Neutrophil (primary cell): Measurements from ENCODE around the gene TARS3.

Experiments
- H3K27ac ChIP-seq: fragments of 200-600 bp; sonication (generic); 2 replicates; pipeline ENCODE4 v1.5.1; 2016; ENCODE audit warnings: mild to moderate bottlenecking, moderate library complexity
- H3K27me3 ChIP-seq: fragments of 200-600 bp; sonication (generic); 2 replicates; pipeline ENCODE4 v1.6.0; 2016; ENCODE audit warnings: mild to moderate bottlenecking
- H3K36me3 ChIP-seq: fragments of 200-600 bp; sonication (generic); 2 replicates; pipeline ENCODE4 v1.5.1; 2017
- H3K4me1 ChIP-seq, 2 experiments: fragments of 200-600 bp in 1 of 2; sonication (generic) in 1 of 2; 1 replicate in 1 of 2; 2 replicates in 1 of 2; pipeline versions ENCODE4 v1.5.1 to v1.6.1; 2013 to 2016; ENCODE audit warnings: low read depth in 1 of 2, low read length in 1 of 2, mild to moderate bottlenecking in 1 of 2, moderate library complexity in 1 of 2; ENCODE audit not compliant: control insufficient read depth in 1 of 2, insufficient read depth in 1 of 2
- H3K4me3 ChIP-seq, 2 experiments: fragments of 200-600 bp in 1 of 2; sonication (generic) in 1 of 2; 1 replicate in 1 of 2; 2 replicates in 1 of 2; pipeline ENCODE4 v1.5.1; 2013 to 2016; ENCODE audit warnings: low read depth in 1 of 2, low read length in 1 of 2, mild to moderate bottlenecking in 1 of 2, moderate library complexity in 1 of 2
- H3K9me3 ChIP-seq: fragments of 200-600 bp; sonication (generic); 2 replicates; pipeline ENCODE4 v1.5.1; 2016
- TF ChIP-seq, protein P1 (sequence below): fragments of 200-600 bp; sonication (generic); IDR thresholded peaks from 2 replicates; pipeline ENCODE4 v1.5.1; 2016; ENCODE audit warnings: antibody characterized with exemption

The TARS3 gene

GRCh38 chr15:101692801-101693598, 31.3 kb downstream of the TARS3 start:
- Histone ChIP-seq H3K4me1 (no peaks in the 10 kb centered on the region), H3K27ac (no peak overlapping the region), H3K36me3 (no peaks in the 10 kb centered on the region), H3K4me3 (no peak overlapping the region), H3K9me3 (no peaks in the 10 kb centered on the region), H3K27me3 (no peaks in the 10 kb centered on the region)
- TF ChIP-seq, protein P1, sequence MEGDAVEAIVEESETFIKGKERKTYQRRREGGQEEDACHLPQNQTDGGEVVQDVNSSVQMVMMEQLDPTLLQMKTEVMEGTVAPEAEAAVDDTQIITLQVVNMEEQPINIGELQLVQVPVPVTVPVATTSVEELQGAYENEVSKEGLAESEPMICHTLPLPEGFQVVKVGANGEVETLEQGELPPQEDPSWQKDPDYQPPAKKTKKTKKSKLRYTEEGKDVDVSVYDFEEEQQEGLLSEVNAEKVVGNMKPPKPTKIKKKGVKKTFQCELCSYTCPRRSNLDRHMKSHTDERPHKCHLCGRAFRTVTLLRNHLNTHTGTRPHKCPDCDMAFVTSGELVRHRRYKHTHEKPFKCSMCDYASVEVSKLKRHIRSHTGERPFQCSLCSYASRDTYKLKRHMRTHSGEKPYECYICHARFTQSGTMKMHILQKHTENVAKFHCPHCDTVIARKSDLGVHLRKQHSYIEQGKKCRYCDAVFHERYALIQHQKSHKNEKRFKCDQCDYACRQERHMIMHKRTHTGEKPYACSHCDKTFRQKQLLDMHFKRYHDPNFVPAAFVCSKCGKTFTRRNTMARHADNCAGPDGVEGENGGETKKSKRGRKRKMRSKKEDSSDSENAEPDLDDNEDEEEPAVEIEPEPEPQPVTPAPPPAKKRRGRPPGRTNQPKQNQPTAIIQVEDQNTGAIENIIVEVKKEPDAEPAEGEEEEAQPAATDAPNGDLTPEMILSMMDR, result no peak

- TF ChIP-seq, protein P1, result no peak
- Histone ChIP-seq H3K27me3 (no peaks in the 10 kb centered on the region), H3K36me3 (no peaks in the 10 kb centered on the region), H3K9me3 (no peaks in the 10 kb centered on the region), H3K4me3 (no peak overlapping the region), H3K27ac (no peak overlapping the region), H3K4me1 (no peaks in the 10 kb centered on the region)
Measured at GRCh38 chr15:101689901-101690300, 34.4 kb downstream of the TARS3 start.

- H3K27ac ChIP-seq, result no peak overlapping the region
- H3K9me3 ChIP-seq, result no peaks in the 10 kb centered on the region
- H3K4me3 ChIP-seq, result no peak overlapping the region
- TF ChIP-seq, protein P1, result no peak
- H3K27me3 ChIP-seq, result no peaks in the 10 kb centered on the region
- no peaks in the 10 kb centered on the region for H3K36me3 ChIP-seq
- H3K4me1 ChIP-seq, result no peaks in the 10 kb centered on the region
Measured at GRCh38 chr15:101686718-101687117, 37.6 kb downstream of the TARS3 start.

GRCh38 chr15:101684877-101685276, 39.4 kb downstream of the TARS3 start:
- TF ChIP-seq, protein P1, result no peak
- Histone ChIP-seq H3K9me3 (no peaks in the 10 kb centered on the region), H3K27ac (no peak overlapping the region), H3K27me3 (no peaks in the 10 kb centered on the region), H3K4me1 (no peaks in the 10 kb centered on the region), H3K4me3 (no peak overlapping the region), H3K36me3 (no peaks in the 10 kb centered on the region)

DNA sequence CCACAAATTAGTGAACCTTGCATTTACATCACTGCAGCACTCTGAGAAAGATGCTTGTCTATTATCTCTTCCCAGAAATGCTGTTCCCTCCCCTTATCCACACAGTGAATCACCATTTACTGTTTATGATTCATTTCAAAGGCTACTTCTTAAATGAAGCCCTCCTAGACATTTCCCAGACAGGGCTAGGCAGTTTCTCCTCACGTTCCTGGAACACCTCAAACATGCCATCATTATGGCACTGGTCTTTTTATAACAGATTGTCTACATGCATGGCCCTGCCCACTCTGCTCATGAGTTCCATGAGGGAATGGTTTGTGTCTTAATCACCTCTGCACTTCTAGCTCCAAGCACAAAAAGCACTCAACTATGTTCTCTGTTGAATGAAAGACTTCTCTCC, 39.9 kb downstream of the TARS3 start:
- Histone ChIP-seq H3K9me3 (no peaks in the 10 kb centered on the region), H3K4me1 (no peaks in the 10 kb centered on the region), H3K27ac (no peak overlapping the region), H3K27me3 (no peaks in the 10 kb centered on the region), H3K4me3 (no peak overlapping the region), H3K36me3 (no peaks in the 10 kb centered on the region)
- TF ChIP-seq, protein P1, result no peak
